HG03575 (cell line): Measurements from ENCODE around the gene SLC24A3.

Experiments used
- ATAC-seq: cut with Tn5 transposase; IDR thresholded peaks from one replicate; pipeline ENCODE4 v1.9.1; 2021; ENCODE audit not compliant: unreplicated experiment, insufficient number of reproducible peaks, low FRiP score; ENCODE audit errors: extremely low read depth

SLC24A3 gene

DNA sequence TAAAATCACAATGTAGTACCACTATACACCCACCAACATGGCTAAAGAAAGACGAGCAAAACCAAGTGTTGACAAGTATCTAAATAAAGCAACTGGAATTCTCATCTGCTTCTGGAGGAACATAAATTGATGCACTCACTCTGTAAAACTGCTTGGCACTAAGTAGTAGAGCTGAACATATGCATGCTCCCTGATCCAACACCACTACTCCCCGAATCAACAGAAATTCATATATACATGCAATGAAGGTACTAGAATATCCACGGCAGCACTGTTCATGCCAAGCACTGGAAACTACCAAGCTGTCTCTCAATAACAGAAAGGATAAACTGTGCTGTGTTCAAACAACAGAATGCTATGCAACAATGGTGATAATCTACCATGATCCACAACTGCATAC, 326.1 kb downstream of the SLC24A3 start:
- no peak for ATAC-seq

DNA sequence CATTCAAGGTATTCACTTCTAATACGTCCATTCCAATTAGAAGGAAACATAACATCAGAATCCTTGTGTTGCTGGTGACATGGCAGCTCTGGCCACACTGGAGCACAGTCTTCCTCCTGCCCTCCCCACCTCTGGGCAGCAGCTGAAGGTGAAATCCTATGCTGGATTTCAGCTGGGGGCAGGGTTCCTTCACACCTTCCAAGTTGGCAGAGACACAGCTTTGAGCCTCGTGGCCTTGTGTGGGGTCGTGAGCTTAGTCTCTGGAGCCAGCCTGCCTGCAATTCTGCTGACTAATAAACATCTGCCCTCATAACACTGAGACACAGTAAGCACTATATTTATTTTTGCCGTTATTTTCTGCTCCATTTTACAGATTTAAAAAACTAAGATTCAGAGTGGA, 326.7 kb downstream of the SLC24A3 start:
- no peak for ATAC-seq

DNA sequence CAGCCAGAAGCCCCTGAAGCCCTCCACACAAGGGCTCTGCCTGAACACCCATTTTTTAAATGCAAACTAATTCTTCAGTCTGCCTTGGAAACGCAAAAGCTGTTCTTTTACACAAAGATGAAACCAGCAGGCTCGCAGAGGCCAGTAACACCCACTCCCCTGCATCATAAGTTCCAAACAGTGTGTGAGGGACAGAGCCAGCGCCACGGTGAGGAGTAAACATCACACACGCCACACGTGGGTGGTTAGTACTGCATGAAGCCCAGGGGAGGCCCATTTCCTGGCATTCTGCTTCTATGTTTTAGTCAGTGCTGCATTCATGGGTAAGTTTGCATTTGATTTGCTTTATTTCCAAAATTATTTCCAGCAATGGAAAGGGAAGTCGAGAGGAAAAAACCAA, 327.9 kb downstream of the SLC24A3 start:
- ATAC-seq = no peak

DNA sequence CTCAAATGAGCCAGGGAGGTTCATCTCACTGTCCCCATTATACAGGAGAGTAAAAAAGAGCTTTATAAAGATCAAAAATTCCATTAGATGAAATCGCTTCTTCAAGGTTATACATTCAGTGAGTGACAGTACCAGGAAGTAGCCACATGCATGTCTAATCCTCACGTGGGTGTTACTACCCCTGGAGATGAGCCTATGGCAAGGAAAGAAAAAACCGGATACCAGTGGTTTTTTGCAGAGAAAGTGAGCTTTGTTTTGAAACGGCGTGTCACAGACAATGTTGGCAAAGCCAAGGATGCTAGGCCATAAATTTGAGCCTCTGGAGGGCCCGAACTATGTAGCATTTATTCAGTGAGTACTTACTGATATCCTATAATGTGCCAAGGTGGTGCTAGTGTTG, 330.7 kb downstream of the SLC24A3 start:
- no peak for ATAC-seq

DNA sequence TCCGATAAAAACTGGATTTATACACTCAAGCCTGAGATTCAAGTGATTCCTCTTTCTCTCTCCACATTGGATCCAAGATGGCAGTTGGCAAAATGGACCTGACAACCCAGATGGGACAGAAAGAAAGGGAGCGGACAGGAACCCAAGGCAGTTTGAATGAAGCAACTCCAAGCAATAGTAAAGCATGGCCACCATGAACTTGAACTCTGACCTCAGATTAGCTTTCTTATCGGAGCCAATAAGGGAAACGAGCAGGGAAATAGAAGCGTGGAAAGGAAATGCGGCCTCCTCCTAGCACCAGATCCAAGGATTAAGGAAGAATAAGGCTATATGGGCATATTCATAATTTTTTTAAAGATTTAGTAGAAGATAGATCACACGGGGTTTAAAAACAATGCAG, 332.2 kb downstream of the SLC24A3 start:
- ATAC-seq = no peak

DNA sequence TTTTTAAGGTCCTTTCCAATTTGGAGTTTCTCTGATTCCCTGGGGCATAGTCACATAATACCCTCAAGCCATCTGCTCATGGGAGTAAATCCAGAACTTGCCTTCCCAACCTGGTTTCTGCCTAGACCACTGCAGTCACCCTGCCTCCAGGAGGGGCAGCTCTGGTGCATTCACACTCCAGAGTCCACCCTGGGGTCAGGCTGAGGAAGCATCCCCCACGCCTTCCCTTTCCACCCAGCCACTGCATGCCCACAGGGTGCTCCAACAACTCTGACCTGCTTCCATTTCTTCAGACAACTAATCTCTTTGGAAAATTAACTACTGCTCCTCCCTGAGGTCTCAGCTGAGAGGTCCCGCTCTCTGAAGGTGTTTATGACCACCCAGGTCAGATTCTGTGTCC, 334.2 kb downstream of the SLC24A3 start:
- ATAC-seq = no peak

DNA sequence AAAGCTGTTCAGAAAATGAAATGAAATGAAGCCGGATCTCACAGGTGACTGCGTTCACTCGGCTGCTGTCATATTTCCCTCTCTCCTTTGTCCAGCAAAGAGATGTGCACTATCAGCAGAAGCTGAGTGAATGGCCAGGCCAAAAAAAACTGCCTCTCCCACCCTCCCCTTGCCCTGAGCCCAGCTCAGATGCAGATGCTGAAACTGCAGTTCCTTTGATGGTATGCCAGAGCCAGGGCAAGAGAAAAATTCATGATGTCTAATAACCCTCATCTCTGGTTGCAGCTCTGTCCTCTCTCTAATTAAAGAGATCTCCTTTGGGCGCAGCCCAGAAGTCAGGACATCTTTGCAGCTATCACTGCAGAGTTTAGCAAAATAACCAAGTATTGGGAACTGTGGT, 335.1 kb downstream of the SLC24A3 start:
- ATAC-seq = no peak

DNA sequence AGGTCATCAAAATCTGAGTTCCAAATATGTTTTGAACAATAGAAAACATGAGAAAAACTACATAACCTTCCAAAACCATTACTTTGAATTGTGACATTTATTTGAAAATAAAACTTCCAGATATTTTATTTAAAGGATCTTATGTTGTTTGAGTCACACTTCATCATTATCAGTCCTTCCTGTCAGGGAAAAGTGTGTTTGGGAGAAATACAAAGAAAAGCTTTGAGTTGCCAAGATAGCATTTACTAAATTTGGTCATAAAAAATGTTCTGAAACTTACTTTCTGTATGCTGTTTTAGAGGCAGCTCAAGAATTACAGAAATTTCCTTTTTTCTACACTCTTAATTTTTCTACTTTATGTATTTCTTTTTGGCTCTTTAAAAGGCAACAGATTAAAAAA, 337.5 kb downstream of the SLC24A3 start:
- ATAC-seq = no peak

DNA sequence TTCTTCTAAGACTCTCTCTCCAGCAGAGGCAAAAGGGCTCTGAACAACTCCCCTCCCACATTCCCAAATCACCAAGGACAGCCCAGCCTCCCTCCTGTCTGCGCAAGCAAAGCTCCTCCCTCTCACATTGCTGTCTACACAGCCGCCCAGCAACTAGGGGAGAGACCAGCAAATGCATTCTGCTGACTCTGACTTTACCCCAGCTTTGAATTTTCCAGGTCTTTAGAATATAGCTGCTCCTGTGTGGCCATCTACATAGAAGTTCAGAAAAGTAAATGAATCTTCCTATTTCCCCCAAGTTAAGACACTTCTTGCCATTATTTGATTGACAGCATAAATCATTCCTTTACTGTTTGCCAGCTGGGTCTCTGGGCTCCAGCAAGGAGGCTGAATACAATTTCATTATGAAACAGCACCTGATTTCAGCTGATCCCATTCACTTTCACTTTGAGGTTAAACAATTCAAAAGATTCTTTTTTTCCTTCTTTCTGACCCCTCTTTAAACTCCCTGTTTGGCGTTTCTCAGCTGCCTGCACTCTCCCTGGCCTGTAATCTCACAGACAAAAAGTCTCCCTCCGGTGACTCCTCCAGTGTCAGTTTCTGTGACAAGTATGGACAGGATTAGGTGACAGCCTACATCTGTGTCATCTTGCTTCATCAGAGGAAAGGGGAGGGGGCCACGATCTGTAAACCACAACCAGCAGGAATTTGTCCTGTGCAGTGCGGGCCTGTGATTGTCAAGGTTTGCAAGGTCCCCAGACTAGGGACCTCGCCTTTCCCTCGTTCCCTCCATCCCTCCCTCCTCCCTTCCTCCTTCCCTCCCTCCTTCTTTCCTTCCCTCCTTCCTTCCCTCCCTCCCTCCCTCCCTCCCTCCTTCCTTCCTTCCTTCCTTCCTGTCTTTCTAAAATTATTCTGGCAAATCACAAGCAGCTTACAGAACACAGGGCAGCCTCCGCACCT, 340.1 kb downstream of the SLC24A3 start:
- no peak for ATAC-seq

DNA sequence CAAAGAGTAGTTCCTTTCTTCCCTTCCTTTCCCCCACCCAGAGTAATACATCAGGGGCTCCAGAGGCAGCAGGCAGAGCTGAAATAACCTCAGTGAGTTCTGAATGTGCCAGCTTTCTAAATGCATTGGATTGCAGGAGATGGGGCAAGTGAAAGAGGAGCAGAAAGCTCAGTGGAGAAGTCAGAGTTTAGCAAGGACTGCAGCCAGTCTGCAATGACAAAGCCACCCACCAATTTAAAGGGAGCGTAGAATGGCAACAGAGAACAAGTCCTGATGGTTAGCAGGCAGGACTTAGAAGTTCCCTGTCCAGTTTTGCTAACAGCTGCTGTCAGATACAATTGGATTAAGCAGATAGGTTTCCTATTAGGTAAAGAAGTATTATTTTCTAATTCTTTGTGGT, 342.2 kb downstream of the SLC24A3 start:
- no peak for ATAC-seq

DNA sequence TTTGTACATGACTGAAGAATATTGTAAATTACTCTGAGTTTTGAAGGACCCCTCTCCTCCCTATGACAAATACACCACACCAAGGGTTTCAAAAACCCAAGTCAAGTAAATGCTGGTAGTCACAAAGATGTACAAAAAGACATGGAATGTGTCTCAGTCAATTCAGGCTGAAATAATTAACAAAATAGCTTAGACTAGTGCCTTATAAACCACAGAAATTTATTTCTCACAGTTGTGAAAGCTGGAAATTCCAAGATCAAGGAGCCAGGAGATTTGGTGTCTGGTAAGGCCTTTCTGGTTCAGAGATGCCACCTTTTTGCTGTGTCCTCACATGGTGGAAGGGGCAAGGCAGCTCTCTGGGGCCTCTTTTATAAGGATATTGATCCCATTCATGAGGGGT, 343.3 kb downstream of the SLC24A3 start:
- no peak for ATAC-seq

DNA sequence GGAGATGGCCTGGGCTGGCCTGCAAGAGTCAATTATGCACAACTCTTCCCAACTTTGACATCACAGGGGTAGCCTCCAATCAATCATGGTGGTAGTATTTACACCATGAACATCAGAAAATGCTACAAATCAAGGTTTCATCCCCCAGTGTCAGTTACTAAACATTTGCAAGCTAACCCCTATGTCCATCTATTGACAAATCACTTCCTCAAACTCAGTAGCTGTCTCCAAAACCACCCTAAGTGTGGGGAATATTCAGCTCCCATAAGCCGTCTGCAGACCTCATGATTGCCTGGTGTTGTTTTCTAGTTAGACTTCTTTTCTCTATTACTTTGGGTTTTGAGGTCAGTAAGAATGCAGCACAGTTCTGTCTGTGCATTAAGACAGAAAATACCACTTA, 344.8 kb downstream of the SLC24A3 start:
- no peak for ATAC-seq

DNA sequence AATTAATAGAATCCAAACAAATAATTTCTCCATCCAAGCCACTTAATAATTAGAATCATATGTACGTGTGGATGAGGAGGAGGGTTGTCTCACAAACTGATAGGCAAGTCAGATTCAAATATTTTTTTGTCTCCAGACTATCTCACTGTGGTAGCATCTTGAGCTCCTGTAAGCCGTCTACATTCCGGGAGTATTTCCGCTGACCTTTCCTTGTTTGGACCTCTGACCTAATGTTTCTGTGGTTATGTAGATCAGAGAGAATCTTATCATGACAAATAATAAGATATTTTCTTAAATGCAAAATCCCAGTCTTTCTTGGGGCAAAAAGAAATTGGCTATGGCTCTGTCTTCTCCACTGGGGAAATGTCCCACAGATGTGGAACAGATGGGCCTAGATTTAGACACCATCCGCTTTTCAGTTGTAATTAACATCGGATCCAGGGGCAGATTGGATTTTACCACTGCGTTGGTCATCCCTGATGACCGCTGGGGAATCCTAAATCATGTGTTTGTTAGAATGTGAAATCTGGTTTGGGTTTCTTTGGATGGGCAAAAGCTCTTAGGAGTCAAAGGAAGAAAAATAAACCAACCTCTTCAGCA, 348.5 kb downstream of the SLC24A3 start:
- ATAC-seq = no peak

DNA sequence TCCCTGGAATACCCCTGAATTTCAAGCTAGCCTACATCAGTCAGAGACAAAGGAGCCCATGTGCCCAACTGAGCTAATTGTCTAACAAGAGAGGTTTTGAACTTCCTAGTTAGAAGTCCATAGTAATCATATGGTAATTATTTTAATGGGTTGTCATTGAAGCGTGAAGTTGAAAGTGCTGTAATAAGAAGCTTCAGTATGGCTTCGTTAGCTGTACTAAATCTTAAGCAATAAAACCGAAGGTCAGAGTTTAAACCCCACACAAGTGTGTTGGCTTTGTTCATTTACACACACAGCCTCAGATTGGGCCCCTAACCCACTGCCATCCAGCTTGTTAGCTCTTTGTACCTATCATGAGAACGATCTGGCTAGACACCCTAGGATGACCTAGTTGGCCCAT, 350.0 kb downstream of the SLC24A3 start:
- no peak for ATAC-seq

DNA sequence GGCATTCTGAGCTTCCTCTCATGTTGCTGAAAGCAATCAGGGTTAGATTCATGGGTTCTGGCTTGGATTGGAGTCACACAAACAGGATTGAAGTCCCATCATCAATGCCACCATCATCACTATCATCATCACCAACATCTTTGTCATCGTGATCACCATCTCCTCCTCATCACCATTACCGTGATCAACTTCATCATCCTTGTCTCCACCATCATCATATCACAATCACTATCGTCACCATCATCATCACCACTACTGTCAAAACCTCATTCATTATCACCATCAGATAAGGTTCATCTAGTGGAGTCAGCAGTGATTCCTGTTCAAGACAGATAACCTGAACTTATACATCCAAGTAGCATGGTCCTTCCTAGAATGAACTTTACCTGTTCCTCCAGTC, 351.8 kb downstream of the SLC24A3 start:
- ATAC-seq = no peak

DNA sequence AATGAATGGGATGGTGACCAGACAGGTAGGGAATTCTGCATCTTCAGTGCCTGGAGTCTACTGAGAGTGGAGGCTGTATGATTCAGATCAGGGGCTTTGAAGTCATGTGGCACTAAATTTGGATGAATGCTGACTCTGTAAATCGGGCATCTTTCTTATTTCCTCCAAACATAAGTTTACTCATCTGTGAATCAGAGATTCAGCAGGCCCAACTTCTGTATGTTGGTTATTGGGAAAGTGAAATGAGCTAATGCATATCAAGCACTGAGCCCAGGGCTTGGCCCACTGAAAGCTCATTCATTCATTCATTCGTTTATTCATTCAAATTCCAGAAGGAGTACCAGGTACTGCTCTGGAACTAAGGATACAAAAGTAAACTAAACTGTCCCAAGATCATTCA, 353.3 kb downstream of the SLC24A3 start:
- ATAC-seq = no peak

DNA sequence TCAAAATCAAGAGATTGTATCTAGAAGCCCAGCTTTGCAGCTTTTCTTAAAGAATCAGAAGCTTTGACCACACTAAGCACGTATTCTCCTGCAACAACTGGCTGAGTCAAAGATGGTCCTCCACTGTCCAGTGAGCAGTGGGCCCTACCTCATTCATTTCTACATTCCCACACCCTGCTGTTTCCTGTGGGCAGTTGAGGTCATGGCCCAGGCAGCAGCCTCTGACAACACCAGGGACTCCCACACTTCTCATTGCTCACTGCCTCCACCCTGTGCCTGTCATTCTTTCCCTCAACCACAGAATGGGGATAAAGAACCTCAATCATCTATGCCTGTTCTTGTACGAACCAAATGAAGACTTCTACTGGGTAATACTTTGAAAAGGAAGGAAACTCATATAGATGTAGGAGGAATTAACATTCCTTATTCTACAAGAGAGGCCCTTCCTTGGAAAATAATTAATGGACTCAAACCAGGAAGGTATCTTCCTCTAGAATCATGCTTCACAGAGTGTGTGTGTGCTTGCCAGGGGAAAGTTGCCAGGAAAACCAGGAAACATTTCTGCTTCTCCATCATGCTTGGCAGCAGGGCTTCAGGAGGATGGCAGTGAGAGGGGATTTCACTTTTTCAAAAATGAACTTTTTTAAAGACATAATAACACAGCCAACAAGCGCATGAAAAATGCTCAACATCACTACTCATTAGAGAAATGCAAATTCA, 353.9 kb downstream of the SLC24A3 start:
- ATAC-seq = no peak

DNA sequence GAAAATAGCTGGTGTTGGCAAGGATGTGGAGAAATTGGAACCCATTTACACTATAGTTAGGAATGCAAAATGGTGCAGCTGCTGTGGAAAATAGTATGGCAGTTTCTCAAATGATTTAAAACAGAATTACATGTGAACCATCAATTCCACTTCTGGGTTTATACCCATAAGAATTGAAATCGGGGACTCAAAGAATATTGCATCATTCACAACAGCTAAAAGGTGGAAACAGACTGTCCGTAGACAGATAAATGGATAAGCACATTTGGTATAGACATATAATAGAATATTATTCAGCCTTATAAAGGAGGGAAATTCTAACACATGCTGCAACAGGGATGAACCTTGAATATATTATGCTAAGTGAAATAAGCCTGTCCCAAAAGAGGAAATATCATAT, 355.7 kb downstream of the SLC24A3 start:
- no peak for ATAC-seq

DNA sequence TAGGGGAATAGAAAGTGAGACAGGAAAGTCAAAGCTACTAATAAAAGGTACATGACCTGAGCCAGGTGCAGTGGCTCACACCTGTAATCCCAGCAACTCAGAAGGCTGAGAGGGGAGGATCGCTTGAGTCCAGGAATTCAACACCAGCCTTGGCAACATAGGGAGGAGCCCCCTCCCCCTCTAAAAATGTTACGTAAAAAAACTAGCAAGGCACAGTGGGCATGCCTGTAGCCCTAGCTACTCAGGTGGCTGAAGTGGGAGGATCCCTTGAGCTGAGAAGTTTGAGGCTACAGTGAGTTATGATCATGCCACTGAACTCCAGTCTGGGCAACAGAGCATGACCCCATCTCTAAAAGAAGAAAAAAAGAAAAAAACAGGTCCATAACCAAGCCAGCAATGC, 359.6 kb downstream of the SLC24A3 start:
- ATAC-seq = no peak

DNA sequence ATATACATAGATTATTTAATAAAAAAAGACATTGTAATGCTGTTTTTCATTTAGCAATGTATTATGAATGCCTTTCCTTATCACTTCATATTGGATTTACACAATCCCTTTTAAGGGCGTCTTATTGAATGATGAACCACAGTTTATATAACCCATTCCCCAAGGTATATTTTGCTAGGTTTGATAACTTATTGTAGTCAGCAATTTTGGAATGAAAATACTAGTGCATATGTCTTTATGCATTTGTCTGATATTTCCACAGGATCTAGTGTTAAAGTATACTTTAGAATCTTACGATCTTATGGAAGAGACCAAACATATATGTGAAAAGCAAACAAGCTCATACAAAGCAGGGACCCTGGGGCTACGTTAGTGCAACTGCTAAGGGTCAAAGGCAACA, 365.2 kb downstream of the SLC24A3 start:
- ATAC-seq = no peak
